Measurements from ENCODE around the gene PTGER4.
"Not testable (repeated sequence)": the region's sequence is repeated elsewhere in the genome, so short reads cannot be mapped to it uniquely, and the experiment has no call there.

Gene PTGER4

GRCh38 chr5:40634154-40634553 is 45.6 kb upstream of the PTGER4 start:
- Histone ChIP-seq H3K9me3 (ENCODE audit: control insufficient read depth, insufficient read depth, low read length) (no peaks in the 10 kb centered on the region), H3K4me3 (ENCODE audit: low read length) (no peak overlapping the region), H3K4me1 (ENCODE audit: control insufficient read depth, low read length) (peaks cover 9% of the 10 kb centered on the region), H3K9me2 (replicated peaks; ENCODE audit: control insufficient read depth, low read length) (no peaks in the 10 kb centered on the region), H3K4me2 (ENCODE audit: low read length) (no peak overlapping the region), H3K36me3 (ENCODE audit: control insufficient read depth, low read length) (no peaks in the 10 kb centered on the region), H3K79me2 (ENCODE audit: control insufficient read depth, low read length) (no peaks in the 10 kb centered on the region), H3K27me3 (ENCODE audit: control insufficient read depth, low read length) (no peaks in the 10 kb centered on the region), H3K27ac (ENCODE audit: low read depth, low read length) (no peak overlapping the region), H4K20me1 (ENCODE audit: control insufficient read depth, insufficient read depth, low read depth, low read length) (no peaks in the 10 kb centered on the region), H3F3A (ENCODE audit: control insufficient read depth, insufficient read depth) (no peaks in the 10 kb centered on the region)
- TF ChIP-seq EZH2phosphoT487 (IDR thresholded peaks at IDR 0.05; ENCODE audit: borderline replicate concordance, low read length) (no peak), CTCF (IDR thresholded peaks at IDR 0.05; ENCODE audit: low read depth, low read length, poor library complexity, severe bottlenecking) (no peak)

- Histone ChIP-seq H3K27ac (ENCODE audit: low read depth, low read length) (no peak overlapping the region), H3K27me3 (ENCODE audit: control insufficient read depth, low read length) (no peaks in the 10 kb centered on the region), H3K9me2 (replicated peaks; ENCODE audit: control insufficient read depth, low read length) (no peaks in the 10 kb centered on the region), H3K4me3 (ENCODE audit: low read length) (no peak overlapping the region), H3K79me2 (ENCODE audit: control insufficient read depth, low read length) (no peaks in the 10 kb centered on the region), H3K4me2 (ENCODE audit: low read length) (no peak overlapping the region), H4K20me1 (ENCODE audit: control insufficient read depth, insufficient read depth, low read depth, low read length) (no peaks in the 10 kb centered on the region), H3K9me3 (ENCODE audit: control insufficient read depth, insufficient read depth, low read length) (no peaks in the 10 kb centered on the region), H3F3A (ENCODE audit: control insufficient read depth, insufficient read depth) (no peaks in the 10 kb centered on the region), H3K4me1 (ENCODE audit: control insufficient read depth, low read length) (peaks cover 9% of the 10 kb centered on the region), H3K36me3 (ENCODE audit: control insufficient read depth, low read length) (no peaks in the 10 kb centered on the region)
- no peak for TF ChIP-seq EZH2phosphoT487 (IDR thresholded peaks at IDR 0.05; ENCODE audit: borderline replicate concordance, low read length)
- TF ChIP-seq CTCF (IDR thresholded peaks at IDR 0.05; ENCODE audit: low read depth, low read length, poor library complexity, severe bottlenecking), result no peak
Observed at GRCh38 chr5:40634593-40634992, 45.1 kb upstream of the PTGER4 start.

GRCh38 chr5:40639531-40639930 is 40.2 kb upstream of the PTGER4 start:
- not testable (repeated sequence) for H4K20me1 ChIP-seq (ENCODE audit: control insufficient read depth, insufficient read depth, low read depth, low read length); H3K27ac ChIP-seq (ENCODE audit: low read depth, low read length); H3K9me3 ChIP-seq (ENCODE audit: control insufficient read depth, insufficient read depth, low read length); H3K4me3 ChIP-seq (ENCODE audit: low read length); H3K9me2 ChIP-seq (replicated peaks; ENCODE audit: control insufficient read depth, low read length); H3K79me2 ChIP-seq (ENCODE audit: control insufficient read depth, low read length); H3K36me3 ChIP-seq (ENCODE audit: control insufficient read depth, low read length); H3K4me2 ChIP-seq (ENCODE audit: low read length); H3K27me3 ChIP-seq (ENCODE audit: control insufficient read depth, low read length); H3F3A ChIP-seq (ENCODE audit: control insufficient read depth, insufficient read depth); H3K4me1 ChIP-seq (ENCODE audit: control insufficient read depth, low read length)

- no peak overlapping the region for H3K4me3 ChIP-seq (ENCODE audit: low read length)
- H4K20me1 ChIP-seq (ENCODE audit: control insufficient read depth, insufficient read depth, low read depth, low read length), result no peaks in the 10 kb centered on the region
- H3K4me1 ChIP-seq (ENCODE audit: control insufficient read depth, low read length), result peaks cover 15% of the 10 kb centered on the region
- H3F3A ChIP-seq (ENCODE audit: control insufficient read depth, insufficient read depth), result no peaks in the 10 kb centered on the region
- no peaks in the 10 kb centered on the region for H3K79me2 ChIP-seq (ENCODE audit: control insufficient read depth, low read length)
- no peak overlapping the region for H3K27ac ChIP-seq (ENCODE audit: low read depth, low read length)
- H3K27me3 ChIP-seq (ENCODE audit: control insufficient read depth, low read length), result no peaks in the 10 kb centered on the region
- H3K4me2 ChIP-seq (ENCODE audit: low read length), result no peak overlapping the region
- TF ChIP-seq CTCF (IDR thresholded peaks at IDR 0.05; ENCODE audit: low read depth, low read length, poor library complexity, severe bottlenecking), result no peak
- TF ChIP-seq EZH2phosphoT487 (IDR thresholded peaks at IDR 0.05; ENCODE audit: borderline replicate concordance, low read length), result no peak
- no peaks in the 10 kb centered on the region for H3K9me3 ChIP-seq (ENCODE audit: control insufficient read depth, insufficient read depth, low read length)
- no peaks in the 10 kb centered on the region for H3K9me2 ChIP-seq (replicated peaks; ENCODE audit: control insufficient read depth, low read length)
- no peaks in the 10 kb centered on the region for H3K36me3 ChIP-seq (ENCODE audit: control insufficient read depth, low read length)
Observed at GRCh38 chr5:40646266-40646665, 33.4 kb upstream of the PTGER4 start.
